Neuronal stem cell (in vitro differentiated cells): ENCODE data around the gene ZNF132.
"Not testable (repeated sequence)": the region's sequence is repeated elsewhere in the genome, so short reads cannot be mapped to it uniquely, and the experiment has no call there.

Source experiments
- DNase-seq: peaks from one replicate; pipeline ENCODE4 v3.0.0-alpha.2; 2013; ENCODE audit warnings: low spot score
- H2AFZ ChIP-seq: one replicate; pipeline ENCODE4 v1.6.1; 2013; ENCODE audit warnings: mild to moderate bottlenecking, low read length, inconsistent platforms
- H2AK5ac ChIP-seq: 2 replicates; pipeline ENCODE4 v1.6.1; 2013; ENCODE audit warnings: low read depth, mild to moderate bottlenecking, inconsistent platforms, low read length, moderate library complexity, mixed read lengths
- H2BK120ac ChIP-seq: 2 replicates; pipeline ENCODE4 v1.6.1; 2013; ENCODE audit warnings: low read depth, mild to moderate bottlenecking, inconsistent platforms, low read length, moderate library complexity, mixed read lengths
- H2BK12ac ChIP-seq: one replicate; pipeline ENCODE4 v1.6.1; 2013; ENCODE audit warnings: low read length, inconsistent platforms
- H2BK15ac ChIP-seq: 2 replicates; pipeline ENCODE4 v1.6.1; 2013; ENCODE audit warnings: mild to moderate bottlenecking, low read length, inconsistent platforms, mixed read lengths
- H2BK5ac ChIP-seq: one replicate; pipeline ENCODE4 v1.6.1; 2013; ENCODE audit warnings: inconsistent platforms, mild to moderate bottlenecking, low read length, moderate library complexity
- H3K14ac ChIP-seq: one replicate; pipeline ENCODE4 v1.6.1; 2013; ENCODE audit warnings: low read length, inconsistent platforms
- H3K18ac ChIP-seq: 2 replicates; pipeline ENCODE4 v1.6.1; 2013; ENCODE audit warnings: low read length, inconsistent platforms
- H3K23ac ChIP-seq: 2 replicates; pipeline ENCODE4 v1.6.1; 2013; ENCODE audit warnings: low read depth, mild to moderate bottlenecking, mixed read lengths, low read length, inconsistent platforms; ENCODE audit not compliant: poor library complexity
- H3K27ac ChIP-seq: replicated peaks from 3 replicates; pipeline ENCODE4 v1.5.1; 2013; ENCODE audit warnings: low read length, inconsistent platforms
- H3K27me3 ChIP-seq, 3 experiments: 2 replicates each; pipeline ENCODE4 v1.6.1; 2013; ENCODE audit warnings: low read length in 3 of 3, mild to moderate bottlenecking in 2 of 3, inconsistent platforms in 1 of 3, low read depth in 1 of 3, mixed read lengths in 1 of 3, moderate library complexity in 1 of 3; ENCODE audit not compliant: control insufficient read depth in 3 of 3, insufficient read depth in 3 of 3
- H3K36me3 ChIP-seq, 2 donors: replicated peaks in 1 of 2; 2 replicates each; pipeline ENCODE4 v1.6.1; 2013; ENCODE audit warnings: low read length in 2 of 2; ENCODE audit not compliant: control insufficient read depth in 2 of 2, insufficient read depth in 2 of 2
- H3K4ac ChIP-seq: 2 replicates; pipeline ENCODE4 v1.6.1; 2013; ENCODE audit warnings: inconsistent platforms, mild to moderate bottlenecking, low read length, moderate library complexity
- H3K4me1 ChIP-seq, 2 donors: 1 replicate in 1 of 2; 2 replicates in 1 of 2; pipeline ENCODE4 v1.6.1; 2013; ENCODE audit warnings: low read length in 2 of 2, low read depth in 1 of 2; ENCODE audit not compliant: control insufficient read depth in 2 of 2, insufficient read depth in 1 of 2
- H3K4me2 ChIP-seq: one replicate; pipeline ENCODE4 v1.6.1; 2013; ENCODE audit warnings: mild to moderate bottlenecking, low read length, inconsistent platforms; ENCODE audit not compliant: insufficient read depth, poor library complexity, severe bottlenecking
- H3K4me3 ChIP-seq, 2 donors: 2 replicates each; pipeline ENCODE4 v1.5.1; 2013; ENCODE audit warnings: low read length in 2 of 2, mild to moderate bottlenecking in 2 of 2, inconsistent platforms in 1 of 2, moderate library complexity in 1 of 2
- H3K79me1 ChIP-seq: one replicate; pipeline ENCODE4 v1.6.1; 2013; ENCODE audit warnings: low read depth, mild to moderate bottlenecking, inconsistent platforms, low read length, moderate library complexity
- H3K9ac ChIP-seq: one replicate; pipeline ENCODE4 v1.6.1; 2013; ENCODE audit warnings: mild to moderate bottlenecking, low read depth, low read length, inconsistent platforms; ENCODE audit not compliant: poor library complexity
- H3K9me3 ChIP-seq, 2 donors: replicated peaks in 1 of 2; 2 replicates each; pipeline versions ENCODE3 to v1.6.1; 2013; ENCODE audit warnings: low read length in 2 of 2, mild to moderate bottlenecking in 2 of 2, inconsistent platforms in 1 of 2, low read depth in 1 of 2, mixed read lengths in 1 of 2, moderate library complexity in 1 of 2; ENCODE audit not compliant: control insufficient read depth in 2 of 2, insufficient read depth in 1 of 2
- H4K8ac ChIP-seq: one replicate; pipeline ENCODE4 v1.6.1; 2013; ENCODE audit warnings: low read depth, mild to moderate bottlenecking, inconsistent platforms, low read length, moderate library complexity
- H4K91ac ChIP-seq: one replicate; pipeline ENCODE4 v1.6.1; 2013; ENCODE audit warnings: low read length, low read depth, mild to moderate bottlenecking, inconsistent platforms; ENCODE audit not compliant: poor library complexity
- WGBS, 2 donors: extraction: QIAGEN DNeasy Blood & Tissue Kit; methylation state at CpG; one replicate each; pipeline ENCODE4 v1.1.7; 2013; ENCODE audit warnings: missing lambda C conversion rate in 2 of 2, mixed read lengths in 1 of 2; ENCODE audit not compliant: insufficient read length in 2 of 2, insufficient replicate concordance in 1 of 2; ENCODE audit errors: extremely low coverage in 2 of 2; 5-methylcytosine and 5-hydroxymethylcytosine counted together

ZNF132 gene

DNA sequence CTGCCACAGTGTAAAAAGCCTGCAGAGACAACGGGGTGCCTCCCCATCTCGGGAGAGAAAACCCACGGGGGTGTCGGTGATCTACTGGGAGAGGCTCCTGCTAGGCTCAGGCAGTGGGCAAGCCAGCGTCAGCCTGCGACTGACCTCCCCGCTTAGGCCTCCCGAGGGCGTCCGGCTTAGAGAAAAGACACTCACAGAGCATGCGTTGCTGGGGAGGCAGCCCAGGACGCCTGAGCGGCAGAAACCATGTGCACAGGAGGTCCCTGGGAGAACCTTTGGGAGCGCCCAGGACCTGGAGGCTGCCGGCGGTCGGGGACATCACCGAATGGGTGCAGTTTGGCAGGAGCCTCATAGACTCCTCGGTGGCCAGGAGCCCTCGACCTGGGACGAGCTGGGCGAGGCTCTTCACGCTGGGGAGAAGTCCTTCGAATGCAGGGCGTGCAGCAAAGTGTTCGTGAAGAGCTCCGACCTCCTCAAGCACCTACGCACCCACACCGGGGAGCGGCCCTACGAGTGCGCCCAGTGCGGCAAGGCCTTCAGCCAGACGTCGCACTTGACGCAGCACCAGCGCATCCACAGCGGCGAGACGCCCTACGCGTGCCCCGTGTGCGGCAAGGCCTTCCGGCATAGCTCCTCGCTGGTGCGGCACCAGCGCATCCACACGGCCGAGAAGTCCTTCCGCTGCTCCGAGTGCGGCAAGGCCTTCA is 31.0 kb upstream of the ZNF132 start:
- Histone ChIP-seq H3K36me3 (peaks cover 15 to 48% of the 10 kb centered on the region in 2 donors), H3K4me1 (peaks cover 5 to 14% of the 10 kb centered on the region in 2 donors)
- not testable (repeated sequence) for H3K9me3 ChIP-seq, H3K9ac ChIP-seq, H2BK5ac ChIP-seq, H2BK15ac ChIP-seq, H3K4me3 ChIP-seq, H3K18ac ChIP-seq, DNase-seq, H3K14ac ChIP-seq, H3K27me3 ChIP-seq, H2BK120ac ChIP-seq, H3K23ac ChIP-seq, H3K4ac ChIP-seq, H4K8ac ChIP-seq, H4K91ac ChIP-seq, H3K79me1 ChIP-seq, H2AK5ac ChIP-seq, H2BK12ac ChIP-seq, H2AFZ ChIP-seq, H3K4me2 ChIP-seq, H3K27ac ChIP-seq
- whole genome bisulfite sequencing, 2 donors, result no CpG with 5 or more reads among the region's 53 CpGs

DNA sequence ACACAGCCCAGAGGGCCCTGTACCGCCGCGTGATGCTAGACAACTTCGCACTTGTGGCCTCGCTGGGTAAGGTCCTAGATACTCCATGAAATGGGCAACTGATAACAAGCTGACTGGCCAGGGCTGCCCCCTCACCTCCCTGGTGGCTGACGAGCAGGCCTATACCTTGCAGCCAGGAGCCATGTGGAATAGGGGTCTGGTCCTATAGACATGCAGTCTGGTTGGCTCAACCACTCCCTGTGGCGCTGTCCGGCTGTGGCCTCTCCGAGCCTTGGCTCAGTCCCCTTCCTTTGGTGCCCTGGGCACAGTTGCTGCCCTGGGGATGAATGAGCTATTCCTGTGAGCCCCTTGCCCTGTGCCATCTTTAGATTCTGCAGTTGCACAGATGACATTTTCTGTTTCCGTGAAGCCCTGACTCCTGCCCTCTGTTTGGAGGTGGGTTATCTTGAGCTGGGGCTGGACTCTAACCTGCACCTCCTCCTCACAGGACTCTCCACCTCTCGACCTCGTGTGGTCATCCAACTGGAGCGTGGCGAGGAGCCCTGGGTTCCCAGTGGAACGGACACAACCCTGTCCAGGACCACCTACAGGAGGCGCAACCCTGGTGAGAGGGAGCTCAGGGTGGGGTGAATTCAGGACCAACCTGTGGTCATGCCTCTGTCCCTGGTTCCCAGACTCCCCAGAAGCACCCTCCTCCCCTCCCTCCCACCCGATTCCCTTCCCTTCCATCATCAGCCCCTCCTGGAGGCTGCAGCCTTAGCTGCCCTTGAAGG is 29.5 kb upstream of the ZNF132 start:
- Histone ChIP-seq H3K4me1 (peaks cover 2 to 8% of the 10 kb centered on the region in 2 donors), H2AK5ac (no peak overlapping the region), H3K23ac (no peak overlapping the region), H3K27me3 (no peaks in the 10 kb centered on the region), H3K9ac (no peak overlapping the region), H3K36me3 (peaks cover 15 to 48% of the 10 kb centered on the region in 2 donors), H3K27ac (no peak overlapping the region), H4K8ac (no peak overlapping the region), H3K79me1 (no peaks in the 10 kb centered on the region), H3K4me3 (peak overlapping the region in 1 of 2 donors; percentile 8), H3K4ac (no peak overlapping the region), H2AFZ (no peak overlapping the region), H3K9me3 (no peaks in the 10 kb centered on the region), H2BK5ac (no peak overlapping the region), H2BK120ac (no peak overlapping the region), H4K91ac (no peak overlapping the region), H3K14ac (no peak overlapping the region), H2BK15ac (no peak overlapping the region), H2BK12ac (no peak overlapping the region), H3K4me2 (no peak overlapping the region), H3K18ac (no peak overlapping the region)
- no peak for DNase-seq
- no CpG with 5 or more reads among the region's 17 CpGs for WGBS, 2 donors

DNA sequence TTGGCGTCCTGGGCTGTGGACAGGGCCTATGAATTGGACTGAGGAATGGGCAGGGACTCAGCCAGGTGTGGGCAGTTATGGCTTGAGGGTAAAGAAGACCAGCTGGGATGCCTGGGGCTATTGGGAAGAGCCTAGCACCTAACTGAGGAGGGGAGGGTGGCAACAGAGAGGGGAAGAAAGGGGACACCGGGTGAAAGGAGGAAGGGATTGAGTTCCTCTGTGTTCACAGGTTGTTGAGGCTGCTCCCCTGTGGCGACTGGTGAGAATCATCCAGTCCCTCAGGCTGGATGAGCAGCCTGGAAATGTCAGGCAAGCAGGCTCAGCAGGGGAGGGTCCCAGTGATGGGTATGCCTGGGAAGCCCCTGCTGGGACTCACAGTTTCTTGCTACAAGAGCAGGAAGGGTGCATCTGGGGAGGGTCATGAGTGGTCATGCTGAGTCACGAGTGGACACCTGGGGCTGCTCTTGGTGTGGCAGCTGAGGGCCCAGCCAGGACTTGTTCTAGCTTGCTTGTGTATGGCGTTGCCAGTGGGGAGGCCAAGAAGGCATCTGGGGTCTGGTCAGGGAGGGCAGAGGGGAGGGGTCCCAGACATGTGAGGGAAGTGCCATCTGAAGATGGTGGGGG is 28.4 kb upstream of the ZNF132 start:
- no peak overlapping the region for H3K9ac ChIP-seq
- H3K4me3 ChIP-seq, result peak overlapping the region; percentile 38 to 45
- WGBS, 2 donors, result no CpG with 5 or more reads among the region's 5 CpGs
- no peak overlapping the region for H3K14ac ChIP-seq
- H3K4me1 ChIP-seq, result peaks cover 2 to 8% of the 10 kb centered on the region in 2 donors
- H3K79me1 ChIP-seq, result no peaks in the 10 kb centered on the region
- no peaks in the 10 kb centered on the region for H3K27me3 ChIP-seq
- no peak overlapping the region for H2AK5ac ChIP-seq
- no peak overlapping the region for H4K8ac ChIP-seq
- H3K18ac ChIP-seq, result no peak overlapping the region
- H3K4me2 ChIP-seq, result no peak overlapping the region
- H3K27ac ChIP-seq, result no peak overlapping the region
- no peak overlapping the region for H3K4ac ChIP-seq
- H3K23ac ChIP-seq, result no peak overlapping the region
- DNase-seq, result no peak
- H2AFZ ChIP-seq, result no peak overlapping the region
- H3K36me3 ChIP-seq, result peaks cover 15 to 40% of the 10 kb centered on the region in 2 donors
- no peak overlapping the region for H4K91ac ChIP-seq
- no peak overlapping the region for H2BK15ac ChIP-seq
- H2BK120ac ChIP-seq, result no peak overlapping the region
- no peak overlapping the region for H2BK5ac ChIP-seq
- H2BK12ac ChIP-seq, result no peak overlapping the region
- no peaks in the 10 kb centered on the region for H3K9me3 ChIP-seq
